GM12875 (cell line): ENCODE data around the gene PSMG3.

ENCODE experiments used
- H3K4me3 ChIP-seq: one replicate; pipeline ENCODE4 v1.5.1; 2011; ENCODE audit warnings: low read depth, low read length, control low read depth
- TF ChIP-seq, protein P1 (sequence below): IDR thresholded peaks from 2 replicates; pipeline ENCODE4 v1.5.1; 2011; ENCODE audit warnings: low read depth, mild to moderate bottlenecking, control low read depth, inconsistent platforms, low read length, moderate library complexity, borderline replicate concordance; ENCODE audit not compliant: insufficient read depth

PSMG3 gene

DNA sequence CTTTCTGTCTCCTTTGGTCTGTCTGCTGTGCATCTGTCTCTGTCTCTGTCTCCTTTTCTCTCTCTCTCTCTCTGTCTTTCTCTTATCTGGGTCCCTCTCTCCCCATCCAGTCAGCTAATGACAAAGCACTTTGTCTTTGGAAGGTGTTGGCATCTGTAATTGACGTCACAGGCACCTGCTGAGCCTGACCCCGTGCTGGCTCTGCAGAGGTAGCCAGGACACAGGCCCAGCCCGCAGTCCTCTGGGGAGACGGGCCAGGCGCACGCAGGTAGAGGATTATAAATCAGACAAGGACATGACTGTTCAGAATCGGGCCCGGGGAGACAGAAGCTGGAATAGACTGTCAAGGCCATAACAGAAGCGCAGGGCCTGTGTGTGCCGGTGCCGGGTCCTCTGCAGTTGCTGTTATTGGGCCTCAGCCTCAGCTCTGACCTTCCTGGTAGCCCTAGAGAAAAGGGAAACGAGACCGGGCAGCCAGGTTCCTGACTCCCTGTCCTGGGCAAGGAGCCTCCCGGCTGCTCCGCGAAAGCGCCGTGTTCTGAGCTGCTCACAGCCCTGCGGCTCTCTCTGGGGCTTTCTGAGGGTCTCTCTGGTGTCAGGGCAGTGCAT, 10.7 kb upstream of the PSMG3 start:
- TF ChIP-seq, protein P1, sequence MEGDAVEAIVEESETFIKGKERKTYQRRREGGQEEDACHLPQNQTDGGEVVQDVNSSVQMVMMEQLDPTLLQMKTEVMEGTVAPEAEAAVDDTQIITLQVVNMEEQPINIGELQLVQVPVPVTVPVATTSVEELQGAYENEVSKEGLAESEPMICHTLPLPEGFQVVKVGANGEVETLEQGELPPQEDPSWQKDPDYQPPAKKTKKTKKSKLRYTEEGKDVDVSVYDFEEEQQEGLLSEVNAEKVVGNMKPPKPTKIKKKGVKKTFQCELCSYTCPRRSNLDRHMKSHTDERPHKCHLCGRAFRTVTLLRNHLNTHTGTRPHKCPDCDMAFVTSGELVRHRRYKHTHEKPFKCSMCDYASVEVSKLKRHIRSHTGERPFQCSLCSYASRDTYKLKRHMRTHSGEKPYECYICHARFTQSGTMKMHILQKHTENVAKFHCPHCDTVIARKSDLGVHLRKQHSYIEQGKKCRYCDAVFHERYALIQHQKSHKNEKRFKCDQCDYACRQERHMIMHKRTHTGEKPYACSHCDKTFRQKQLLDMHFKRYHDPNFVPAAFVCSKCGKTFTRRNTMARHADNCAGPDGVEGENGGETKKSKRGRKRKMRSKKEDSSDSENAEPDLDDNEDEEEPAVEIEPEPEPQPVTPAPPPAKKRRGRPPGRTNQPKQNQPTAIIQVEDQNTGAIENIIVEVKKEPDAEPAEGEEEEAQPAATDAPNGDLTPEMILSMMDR, result no peak
- no peak overlapping the region for H3K4me3 ChIP-seq

DNA sequence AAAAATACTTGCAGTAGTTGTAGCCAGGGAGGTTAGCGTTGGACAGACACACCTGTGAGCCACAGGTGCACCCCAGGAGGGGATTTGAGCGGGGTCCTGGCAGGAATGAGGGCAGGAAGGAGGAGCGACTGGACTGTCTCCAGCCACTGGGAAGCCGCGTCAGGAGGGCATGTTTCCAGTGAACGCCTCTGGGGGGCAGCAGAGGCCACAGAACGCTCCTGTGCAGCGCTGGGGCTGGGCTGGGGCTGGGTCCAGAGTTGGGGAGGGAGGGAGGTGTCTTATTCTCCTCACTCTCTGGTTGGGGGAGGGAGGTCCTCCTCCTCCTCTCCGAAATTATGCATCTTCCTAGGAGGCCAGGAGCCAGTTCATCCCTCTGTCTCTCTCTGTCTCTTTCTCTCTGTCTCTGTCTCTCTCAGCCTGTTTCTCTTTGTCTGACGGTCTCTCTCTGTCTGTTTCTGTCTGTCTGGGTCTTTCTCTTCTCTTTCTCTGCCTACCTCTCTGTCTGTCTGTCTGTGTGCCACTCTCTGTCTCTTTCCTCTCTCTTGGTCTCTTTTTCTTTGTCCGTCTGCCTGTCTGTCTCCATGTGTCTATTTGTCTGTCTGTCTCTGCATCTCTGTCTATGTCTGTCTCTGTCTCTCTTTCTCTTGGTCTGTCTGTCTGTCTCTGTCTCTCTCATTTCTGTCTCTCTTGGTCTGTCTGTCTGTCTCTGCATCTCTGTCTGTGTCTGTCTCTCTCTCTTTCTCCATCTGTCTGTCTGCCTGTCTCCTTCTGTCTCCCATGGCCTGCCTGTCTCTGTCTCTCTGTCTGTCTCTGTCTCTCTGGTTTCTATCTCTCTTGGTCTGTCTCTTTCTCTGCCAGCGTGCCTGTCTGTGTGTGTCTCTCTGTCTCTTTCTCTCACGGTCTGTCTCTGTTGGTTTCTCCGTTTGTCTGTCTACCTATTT, 9.9 kb upstream of the PSMG3 start:
- TF ChIP-seq, protein P1, result peak; percentile 90
- H3K4me3 ChIP-seq, result no peak overlapping the region

GRCh38 chr7:1578513-1578912, 8.7 kb upstream of the PSMG3 start:
- H3K4me3 ChIP-seq, result no peak overlapping the region
- TF ChIP-seq, protein P1, result no peak

DNA sequence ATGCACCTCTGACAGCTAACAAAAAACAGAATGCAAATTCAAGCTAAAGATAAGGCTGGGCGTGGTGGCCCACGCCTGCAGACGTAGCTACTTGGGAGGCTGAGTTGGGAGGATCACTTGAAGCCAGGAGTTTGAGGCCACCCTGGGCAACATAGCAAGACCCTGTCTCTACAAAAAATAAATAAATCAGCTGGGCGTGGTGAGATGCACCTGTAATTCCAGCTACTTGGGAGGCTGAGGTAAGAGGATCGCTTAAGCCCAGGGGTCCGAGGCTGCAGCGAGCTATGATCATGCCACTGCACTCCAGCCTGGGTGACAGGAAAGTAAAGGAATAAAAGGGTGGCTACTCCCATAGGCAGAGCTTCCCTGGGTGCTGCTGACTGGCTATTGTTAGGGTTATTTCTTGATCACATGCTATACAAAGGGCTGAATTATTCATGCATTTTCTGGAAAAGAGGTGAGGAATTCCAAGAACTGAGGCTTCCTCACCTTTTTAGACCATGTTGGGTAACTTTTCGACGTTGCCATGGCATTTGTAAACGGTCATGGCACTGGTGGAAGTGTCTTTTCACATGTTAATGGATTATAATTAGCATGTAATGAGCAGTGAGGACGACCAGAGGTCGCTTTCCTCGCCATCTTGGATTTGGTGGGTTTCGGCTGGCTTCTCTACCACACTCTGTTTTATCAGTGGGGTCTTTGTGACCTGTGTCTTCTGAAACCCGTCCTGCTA, 6.9 kb upstream of the PSMG3 start:
- TF ChIP-seq, protein P1, result no peak
- H3K4me3 ChIP-seq, result no peak overlapping the region

- H3K4me3 ChIP-seq, result no peak overlapping the region
- TF ChIP-seq, protein P1, result no peak
Measured at GRCh38 chr7:1575809-1576208, 6.0 kb upstream of the PSMG3 start.

- H3K4me3 ChIP-seq, result no peak overlapping the region
- TF ChIP-seq, protein P1, result no peak
Measured at GRCh38 chr7:1572111-1572822, 2.4 kb upstream of the PSMG3 start.
